H9 (cell line): ENCODE measurements around the gene POU2F2. TPM values are rescaled to one million over a fixed set of nuclear protein-coding genes. Genes with fewer than 3 reads are reported as not detected.

Experiments used
- DNase-seq: peaks from one replicate; pipeline ENCODE4 v3.0.0-alpha.2; 2017
- H2AFZ ChIP-seq: one replicate; pipeline ENCODE4 v1.6.1; 2013; ENCODE audit warnings: mild to moderate bottlenecking, low read length, control low read depth, moderate library complexity
- H2AK5ac ChIP-seq: 2 replicates; pipeline ENCODE4 v1.6.1; 2013; ENCODE audit warnings: low read length, control low read depth, mixed read lengths; ENCODE audit not compliant: insufficient read length
- H2BK120ac ChIP-seq: one replicate; pipeline ENCODE4 v1.6.1; 2013; ENCODE audit warnings: low read depth, mild to moderate bottlenecking, low read length, control low read depth, inconsistent platforms; ENCODE audit not compliant: poor library complexity, severe bottlenecking
- H2BK12ac ChIP-seq: 2 replicates; pipeline ENCODE4 v1.6.1; 2013; ENCODE audit warnings: low read length, control low read depth, mixed read lengths, low read depth; ENCODE audit not compliant: insufficient read length
- H2BK15ac ChIP-seq: 2 replicates; pipeline ENCODE4 v1.6.1; 2013; ENCODE audit warnings: low read depth, low read length, control low read depth
- H2BK20ac ChIP-seq: one replicate; pipeline ENCODE4 v1.6.1; 2013; ENCODE audit warnings: low read depth, mild to moderate bottlenecking, low read length, control low read depth, inconsistent platforms; ENCODE audit not compliant: poor library complexity, severe bottlenecking
- H2BK5ac ChIP-seq: 2 replicates; pipeline ENCODE4 v1.6.1; 2013; ENCODE audit warnings: low read length, control low read depth, mixed read lengths; ENCODE audit not compliant: insufficient read length
- H3K14ac ChIP-seq: 2 replicates; pipeline ENCODE4 v1.6.1; 2013; ENCODE audit warnings: low read length, control low read depth; ENCODE audit not compliant: insufficient read depth
- H3K18ac ChIP-seq: 2 replicates; pipeline ENCODE4 v1.6.1; 2013; ENCODE audit warnings: low read depth, mild to moderate bottlenecking, mixed read lengths, low read length, control low read depth; ENCODE audit not compliant: insufficient read length
- H3K23ac ChIP-seq: 2 replicates; pipeline ENCODE4 v1.6.1; 2013; ENCODE audit warnings: low read length, control low read depth, mixed read lengths, low read depth; ENCODE audit not compliant: insufficient read length
- H3K23me2 ChIP-seq: 2 replicates; pipeline ENCODE4 v1.6.1; 2013; ENCODE audit warnings: low read depth, mild to moderate bottlenecking, mixed read lengths, low read length, control low read depth; ENCODE audit not compliant: insufficient read length, poor library complexity, severe bottlenecking
- H3K27ac ChIP-seq: 2 replicates; pipeline ENCODE4 v1.5.1; 2013; ENCODE audit warnings: low read length, control low read depth, mixed read lengths, low read depth; ENCODE audit not compliant: insufficient read length
- H3K27me3 ChIP-seq: 2 replicates; pipeline ENCODE4 v1.6.1; 2013; ENCODE audit warnings: low read length, control low read depth, inconsistent platforms; ENCODE audit not compliant: insufficient read depth
- H3K4ac ChIP-seq: 2 replicates; pipeline ENCODE4 v1.6.1; 2013; ENCODE audit warnings: low read depth, mild to moderate bottlenecking, control low read depth, inconsistent platforms, low read length, moderate library complexity
- H3K4me1 ChIP-seq: 2 replicates; pipeline ENCODE4 v1.6.1; 2013; ENCODE audit warnings: low read length, control low read depth, inconsistent platforms; ENCODE audit not compliant: insufficient read depth
- H3K4me2 ChIP-seq: 2 replicates; pipeline ENCODE4 v1.6.1; 2013; ENCODE audit warnings: low read length, control low read depth, mixed read lengths; ENCODE audit not compliant: insufficient read length, insufficient read depth
- H3K56ac ChIP-seq: 2 replicates; pipeline ENCODE4 v1.6.1; 2013; ENCODE audit warnings: low read depth, mild to moderate bottlenecking, mixed read lengths, low read length, control low read depth; ENCODE audit not compliant: insufficient read length
- H3K79me1 ChIP-seq: 2 replicates; pipeline ENCODE4 v1.6.1; 2013; ENCODE audit warnings: low read depth, mild to moderate bottlenecking, moderate library complexity, low read length, control low read depth, inconsistent platforms; ENCODE audit not compliant: insufficient read depth, poor library complexity, severe bottlenecking
- H3K79me2 ChIP-seq: 2 replicates; pipeline ENCODE4 v1.6.1; 2013; ENCODE audit warnings: low read length, control low read depth, inconsistent platforms; ENCODE audit not compliant: insufficient read depth
- H3K9ac ChIP-seq: 2 replicates; pipeline ENCODE4 v1.6.1; 2013; ENCODE audit warnings: low read length, control low read depth, mixed read lengths; ENCODE audit not compliant: insufficient read length; ENCODE audit errors: extremely low read depth
- H3K9me3 ChIP-seq: one replicate; pipeline ENCODE4 v1.6.1; 2013; ENCODE audit warnings: low read depth, low read length, inconsistent platforms; ENCODE audit not compliant: control insufficient read depth
- H3T11ph ChIP-seq: one replicate; pipeline ENCODE4 v1.6.1; 2013; ENCODE audit warnings: mild to moderate bottlenecking, low read length, control low read depth, inconsistent platforms
- H4K20me1 ChIP-seq: one replicate; pipeline ENCODE4 v1.6.1; 2013; ENCODE audit not compliant: control insufficient read depth, insufficient read length, insufficient read depth
- H4K5ac ChIP-seq: 2 replicates; pipeline ENCODE4 v1.6.1; 2013; ENCODE audit warnings: low read depth, mild to moderate bottlenecking, mixed read lengths, low read length, control low read depth; ENCODE audit not compliant: insufficient read length
- H4K8ac ChIP-seq: replicated peaks from 2 replicates; pipeline ENCODE4 v1.6.1; 2013; ENCODE audit warnings: low read length, control low read depth, mixed read lengths, low read depth; ENCODE audit not compliant: insufficient read length
- H4K91ac ChIP-seq: 2 replicates; pipeline ENCODE4 v1.6.1; 2013; ENCODE audit warnings: low read depth, mild to moderate bottlenecking, moderate library complexity, mixed read lengths, low read length, control low read depth; ENCODE audit not compliant: insufficient read length
- H3K27ac Mint-ChIP-seq, 3 experiments: 2 replicates in 2 of 3; 3 replicates in 1 of 3; pipeline ENCODE4 v1.8.0; 2020 to 2021; ENCODE audit warnings: mixed read lengths in 3 of 3, mild to moderate bottlenecking in 1 of 3, moderate library complexity in 1 of 3
- H3K27me3 Mint-ChIP-seq: 2 replicates; pipeline ENCODE4 v1.8.0; 2021; ENCODE audit warnings: low read depth, mild to moderate bottlenecking, moderate library complexity, mixed read lengths
- H3K36me3 Mint-ChIP-seq, 3 experiments: 2 replicates in 2 of 3; 3 replicates in 1 of 3; pipeline ENCODE4 v1.8.0; 2020 to 2021; ENCODE audit warnings: low read depth in 3 of 3, mixed read lengths in 3 of 3; ENCODE audit not compliant: insufficient read depth in 1 of 3
- H3K4me1 Mint-ChIP-seq, 2 experiments: 2 replicates each; pipeline ENCODE4 v1.8.0; 2020; ENCODE audit warnings: mixed read lengths in 2 of 2
- H3K4me3 Mint-ChIP-seq, 2 experiments: 2 replicates in 1 of 2; 3 replicates in 1 of 2; pipeline ENCODE4 v1.8.0; 2020 to 2021; ENCODE audit warnings: mild to moderate bottlenecking in 2 of 2, mixed read lengths in 2 of 2, moderate library complexity in 1 of 2
- H3K9me3 Mint-ChIP-seq, 2 experiments: 2 replicates in 1 of 2; 3 replicates in 1 of 2; pipeline ENCODE4 v1.8.0; 2020; ENCODE audit warnings: mild to moderate bottlenecking in 2 of 2, mixed read lengths in 2 of 2, moderate library complexity in 1 of 2
- WGBS: extraction: QIAGEN DNeasy Blood & Tissue Kit; methylation state at CpG from one replicate; pipeline ENCODE4 v1.1.7; 2013; ENCODE audit warnings: missing lambda C conversion rate, low lambda C conversion rate, mixed read lengths; ENCODE audit not compliant: insufficient read length; ENCODE audit errors: extremely low coverage; 5-methylcytosine and 5-hydroxymethylcytosine counted together
- total RNA-seq: library from RNA; stranded (reverse); gene quantifications from 2 replicates; pipeline ENCODE4 v1.2.1, GENCODE V29; 2021
- TF ChIP-seq, protein P1 (sequence below): fragments of 200-600 bp; sonication (generic); conservative IDR thresholded peaks from 3 replicates; pipeline ENCODE4 v1.8.0; 2021; ENCODE audit warnings: antibody characterized with exemption, mild to moderate bottlenecking

Gene POU2F2
- total RNA-seq, 1 experiment from 2014 or later, result 2.9 TPM

DNA sequence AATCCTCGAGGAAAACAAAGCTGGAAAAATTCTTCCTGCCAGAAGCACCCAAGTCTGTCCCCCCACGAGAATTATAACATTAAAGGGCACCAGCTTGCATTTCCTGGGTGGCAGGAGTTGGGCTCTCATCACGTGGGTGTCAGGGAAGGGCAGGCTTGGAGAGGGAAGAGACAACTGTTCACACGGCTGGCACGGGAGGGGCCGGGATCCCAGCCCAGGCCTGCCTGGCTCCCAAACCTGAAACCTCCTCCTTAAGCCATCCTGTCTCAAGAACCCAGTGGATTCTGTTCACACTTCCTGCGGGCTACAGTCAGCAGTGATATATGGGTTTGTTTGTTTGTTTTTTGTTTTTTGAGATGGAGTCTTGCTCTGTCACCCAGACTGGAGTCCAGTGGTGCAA lies 74.4 kb downstream of the POU2F2 start:
- Mint-ChIP-seq H3K27ac (no peak overlapping the region), H3K4me3 (no peak overlapping the region), H3K9me3 (no peaks in the 10 kb centered on the region), H3K36me3 (peaks cover 54 to 81% (median 79%) of the 10 kb centered on the region in 3 experiments), H3K4me1 (no peaks in the 10 kb centered on the region), H3K27me3 (no peaks in the 10 kb centered on the region; the same call in 1 of the 2 replicates)
- H3K23ac ChIP-seq, result no peak overlapping the region
- H3K9me3 ChIP-seq, result no peaks in the 10 kb centered on the region
- H2BK120ac ChIP-seq, result no peak overlapping the region
- H2AK5ac ChIP-seq, result no peak overlapping the region
- H2BK5ac ChIP-seq, result no peak overlapping the region
- no peak overlapping the region for H3K14ac ChIP-seq
- no peak overlapping the region for H3T11ph ChIP-seq
- H4K20me1 ChIP-seq, result peaks cover 4% of the 10 kb centered on the region
- H4K5ac ChIP-seq, result no peak overlapping the region
- no peak overlapping the region for H2BK12ac ChIP-seq
- H3K4me2 ChIP-seq, result no peak overlapping the region
- H3K4ac ChIP-seq, result no peak overlapping the region
- no peak overlapping the region for H2BK20ac ChIP-seq
- no peak overlapping the region for H4K91ac ChIP-seq
- no peak overlapping the region for H3K56ac ChIP-seq
- H2BK15ac ChIP-seq, result no peak overlapping the region
- H3K27ac ChIP-seq, result no peak overlapping the region
- no peak overlapping the region for H4K8ac ChIP-seq
- TF ChIP-seq, protein P1, sequence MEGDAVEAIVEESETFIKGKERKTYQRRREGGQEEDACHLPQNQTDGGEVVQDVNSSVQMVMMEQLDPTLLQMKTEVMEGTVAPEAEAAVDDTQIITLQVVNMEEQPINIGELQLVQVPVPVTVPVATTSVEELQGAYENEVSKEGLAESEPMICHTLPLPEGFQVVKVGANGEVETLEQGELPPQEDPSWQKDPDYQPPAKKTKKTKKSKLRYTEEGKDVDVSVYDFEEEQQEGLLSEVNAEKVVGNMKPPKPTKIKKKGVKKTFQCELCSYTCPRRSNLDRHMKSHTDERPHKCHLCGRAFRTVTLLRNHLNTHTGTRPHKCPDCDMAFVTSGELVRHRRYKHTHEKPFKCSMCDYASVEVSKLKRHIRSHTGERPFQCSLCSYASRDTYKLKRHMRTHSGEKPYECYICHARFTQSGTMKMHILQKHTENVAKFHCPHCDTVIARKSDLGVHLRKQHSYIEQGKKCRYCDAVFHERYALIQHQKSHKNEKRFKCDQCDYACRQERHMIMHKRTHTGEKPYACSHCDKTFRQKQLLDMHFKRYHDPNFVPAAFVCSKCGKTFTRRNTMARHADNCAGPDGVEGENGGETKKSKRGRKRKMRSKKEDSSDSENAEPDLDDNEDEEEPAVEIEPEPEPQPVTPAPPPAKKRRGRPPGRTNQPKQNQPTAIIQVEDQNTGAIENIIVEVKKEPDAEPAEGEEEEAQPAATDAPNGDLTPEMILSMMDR, result no peak
- DNase-seq, result no peak
- no CpG with 5 or more reads among the region's 7 CpGs for WGBS
- no peaks in the 10 kb centered on the region for H3K4me1 ChIP-seq
- no peak overlapping the region for H3K9ac ChIP-seq
- no peaks in the 10 kb centered on the region for H3K79me1 ChIP-seq
- no peak overlapping the region for H3K18ac ChIP-seq
- H2AFZ ChIP-seq, result no peak overlapping the region
- no peaks in the 10 kb centered on the region for H3K79me2 ChIP-seq
- no peaks in the 10 kb centered on the region for H3K27me3 ChIP-seq
- H3K23me2 ChIP-seq, result no peaks in the 10 kb centered on the region
